H1 (cell line): ENCODE data around the gene GLYR1. TPM values are rescaled to one million over a fixed set of nuclear protein-coding genes. Genes with fewer than 3 reads are reported as not detected.

Experiments used
- CTCF ChIA-PET: fragments of 300-600 bp; sonication (Branson Sonifier 250); formaldehyde crosslinking; loops from one replicate; lab custom pipeline; 2021; ENCODE audit not compliant: partially characterized antibody; lab: Charles Lee
- POLR2A ChIA-PET: fragments of 300-600 bp; sonication (Branson Sonifier 250); formaldehyde crosslinking; loops from one replicate; lab custom pipeline; 2021; ENCODE audit warnings: inconsistent platforms; ENCODE audit not compliant: partially characterized antibody; lab: Charles Lee
- DNase-seq, 2 experiments: peaks; one replicate each; pipeline versions ENCODE4 v3.0.0 to v3.0.0-alpha.2; 2010 to 2022; ENCODE audit warnings: low spot score in 2 of 2, low read depth in 1 of 2, mixed read lengths in 1 of 2
- FAIRE-seq: peaks from 2 replicates; lab custom pipeline; 2011; peaks lifted over from hg19 to GRCh38; lab: Jason Lieb, UNC
- H2AFZ ChIP-seq: 2 replicates; pipeline ENCODE4 v1.8.1; 2012; ENCODE audit warnings: low read length, inconsistent platforms
- H2AK5ac ChIP-seq: 2 replicates; pipeline ENCODE4 v1.6.1; 2013; ENCODE audit warnings: low read depth, low read length
- H2BK120ac ChIP-seq: replicated peaks from 2 replicates; pipeline ENCODE3; 2013; ENCODE audit warnings: low read depth, low read length, inconsistent platforms
- H2BK12ac ChIP-seq: 2 replicates; pipeline ENCODE4 v1.6.1; 2013; ENCODE audit warnings: low read depth, low read length
- H2BK15ac ChIP-seq: 2 replicates; pipeline ENCODE4 v1.6.1; 2013; ENCODE audit warnings: low read length
- H2BK20ac ChIP-seq: 2 replicates; pipeline ENCODE4 v1.6.1; 2013; ENCODE audit warnings: low read length
- H2BK5ac ChIP-seq: 2 replicates; pipeline ENCODE4 v1.6.1; 2013; ENCODE audit warnings: low read depth, low read length
- H3K14ac ChIP-seq: 2 replicates; pipeline ENCODE4 v1.6.1; 2013; ENCODE audit warnings: inconsistent platforms; ENCODE audit not compliant: insufficient read length
- H3K18ac ChIP-seq: 2 replicates; pipeline ENCODE4 v1.6.1; 2013; ENCODE audit warnings: low read length; ENCODE audit errors: extremely low read depth
- H3K23ac ChIP-seq: 2 replicates; pipeline ENCODE4 v1.6.1; 2013; ENCODE audit warnings: inconsistent platforms; ENCODE audit not compliant: insufficient read length
- H3K23me2 ChIP-seq: 2 replicates; pipeline ENCODE4 v1.6.1; 2013; ENCODE audit warnings: low read depth, low read length
- H3K27ac ChIP-seq: 2 replicates; pipeline ENCODE4 v1.6.1; 2011; ENCODE audit warnings: low read depth, low read length, inconsistent platforms
- H3K27me3 ChIP-seq, 4 experiments: replicated peaks in 1 of 4; 1 replicate in 1 of 4; 2 replicates in 3 of 4; pipeline versions ENCODE4 v1.6.1 to v1.8.1; 2011 to 2013; ENCODE audit warnings: low read length in 3 of 4, mild to moderate bottlenecking in 3 of 4, inconsistent platforms in 2 of 4, mixed read lengths in 2 of 4, moderate library complexity in 1 of 4; ENCODE audit not compliant: control insufficient read depth in 3 of 4, insufficient read depth in 3 of 4; ENCODE audit errors: extremely low read depth in 1 of 4
- H3K36me3 ChIP-seq, 4 experiments: 2 replicates each; pipeline versions ENCODE4 v1.6.1 to v1.8.1; 2011 to 2013; ENCODE audit warnings: mild to moderate bottlenecking in 4 of 4, low read length in 3 of 4, moderate library complexity in 2 of 4, control low read depth in 1 of 4, inconsistent platforms in 1 of 4; ENCODE audit not compliant: insufficient read depth in 4 of 4, control insufficient read depth in 2 of 4
- H3K4ac ChIP-seq: replicated peaks from 2 replicates; pipeline ENCODE3; 2013; ENCODE audit warnings: low read length, low read depth, mixed read lengths, inconsistent platforms; ENCODE audit not compliant: insufficient read length
- H3K4me1 ChIP-seq, 4 experiments: replicated peaks in 1 of 4; 1 replicate in 1 of 4; 2 replicates in 3 of 4; pipeline versions ENCODE4 v1.6.1 to v1.8.1; 2011 to 2013; ENCODE audit warnings: low read length in 3 of 4, inconsistent platforms in 2 of 4, mixed read lengths in 1 of 4; ENCODE audit not compliant: insufficient read depth in 4 of 4, control insufficient read depth in 3 of 4
- H3K4me2 ChIP-seq, 2 experiments: 2 replicates each; pipeline versions ENCODE4 v1.6.1 to v1.8.1; 2011 to 2013; ENCODE audit warnings: low read depth in 2 of 2, low read length in 2 of 2, control low read depth in 1 of 2, inconsistent platforms in 1 of 2, mild to moderate bottlenecking in 1 of 2; ENCODE audit not compliant: insufficient read depth in 1 of 2
- H3K4me3 ChIP-seq, 4 experiments: fragments of 200-600, 300-600 bp in 1 of 4; sonication (generic), shearing (Covaris generic), sonication (Bioruptor Twin) in 1 of 4; 2 replicates each; pipeline versions ENCODE4 v1.5.1 to v1.8.1; 2011 to 2016; ENCODE audit warnings: low read length in 4 of 4, low read depth in 3 of 4, control low read depth in 2 of 4, inconsistent platforms in 2 of 4, mild to moderate bottlenecking in 2 of 4, mixed read lengths in 1 of 4, moderate library complexity in 1 of 4; ENCODE audit not compliant: insufficient read depth in 2 of 4; ENCODE audit errors: extremely low read depth in 1 of 4
- H3K56ac ChIP-seq: replicated peaks from 2 replicates; pipeline ENCODE3; 2013; ENCODE audit warnings: low read depth, mild to moderate bottlenecking, mixed read lengths, low read length, inconsistent platforms; ENCODE audit not compliant: insufficient read length
- H3K79me1 ChIP-seq: 2 replicates; pipeline ENCODE4 v1.6.1; 2013; ENCODE audit warnings: low read depth, low read length, control low read depth
- H3K79me2 ChIP-seq, 2 experiments: 2 replicates each; pipeline versions ENCODE4 v1.6.1 to v1.8.1; 2012 to 2013; ENCODE audit warnings: low read length in 2 of 2, mild to moderate bottlenecking in 2 of 2, inconsistent platforms in 1 of 2; ENCODE audit not compliant: insufficient read depth in 2 of 2, control insufficient read depth in 1 of 2
- H3K9ac ChIP-seq, 4 experiments: replicated peaks in 1 of 4; 1 replicate in 1 of 4; 2 replicates in 3 of 4; pipeline versions ENCODE4 v1.6.1 to v1.8.1; 2011 to 2013; ENCODE audit warnings: low read depth in 3 of 4, low read length in 3 of 4, control low read depth in 2 of 4, mild to moderate bottlenecking in 2 of 4, moderate library complexity in 2 of 4, inconsistent platforms in 1 of 4; ENCODE audit errors: extremely low read depth in 1 of 4
- H3K9me3 ChIP-seq, 2 experiments: 2 replicates each; pipeline versions ENCODE4 v1.6.1 to v1.8.1; 2012 to 2013; ENCODE audit warnings: mild to moderate bottlenecking in 2 of 2, moderate library complexity in 2 of 2, control low read depth in 1 of 2, inconsistent platforms in 1 of 2, low read depth in 1 of 2, low read length in 1 of 2, mixed read lengths in 1 of 2; ENCODE audit not compliant: insufficient read depth in 2 of 2
- H4K20me1 ChIP-seq, 2 experiments: replicated peaks in 1 of 2; 2 replicates each; pipeline versions ENCODE3 to v1.8.1; 2011 to 2013; ENCODE audit warnings: inconsistent platforms in 2 of 2, low read length in 2 of 2, mild to moderate bottlenecking in 1 of 2; ENCODE audit not compliant: insufficient read depth in 2 of 2, control insufficient read depth in 1 of 2
- H4K5ac ChIP-seq: 2 replicates; pipeline ENCODE4 v1.6.1; 2013; ENCODE audit warnings: low read length, low read depth, mixed read lengths, inconsistent platforms; ENCODE audit not compliant: insufficient read length
- H4K8ac ChIP-seq: 2 replicates; pipeline ENCODE4 v1.8.0; 2013; ENCODE audit warnings: mild to moderate bottlenecking, moderate library complexity, low read length, inconsistent platforms; ENCODE audit not compliant: insufficient read depth; ENCODE audit errors: extremely low read depth
- H4K91ac ChIP-seq: replicated peaks from 2 replicates; pipeline ENCODE3; 2013; ENCODE audit warnings: low read length, mixed read lengths, inconsistent platforms; ENCODE audit not compliant: insufficient read length
- BCL11A ChIP-seq, 2 experiments: IDR thresholded peaks; one replicate each; pipeline ENCODE4 v1.6.1; 2011; ENCODE audit warnings: low read depth in 2 of 2, low read length in 2 of 2, mild to moderate bottlenecking in 2 of 2
- HDAC6 ChIP-seq: IDR thresholded peaks from one replicate; pipeline ENCODE4 v1.7.1; 2012; ENCODE audit warnings: low read depth, mild to moderate bottlenecking, inconsistent platforms, low read length, moderate library complexity
- JUN ChIP-seq: IDR thresholded peaks from 2 replicates; pipeline ENCODE4 v1.6.1; 2011; ENCODE audit warnings: low read depth, mild to moderate bottlenecking, improper control_type of control experiment, low read length
- JUND ChIP-seq: IDR thresholded peaks from 2 replicates; pipeline ENCODE4 v1.6.1; 2011; ENCODE audit warnings: mild to moderate bottlenecking, improper control_type of control experiment, low read length
- NANOG ChIP-seq: IDR thresholded peaks from 2 replicates; pipeline ENCODE4 v1.6.1; 2011; ENCODE audit warnings: low read length, low read depth, mild to moderate bottlenecking, inconsistent platforms; ENCODE audit not compliant: insufficient read depth, poor library complexity, severe bottlenecking
- POLR2A ChIP-seq, 2 experiments: IDR thresholded peaks; 1 replicate in 1 of 2; 2 replicates in 1 of 2; pipeline ENCODE4 v1.6.1; 2011; ENCODE audit warnings: low read depth in 2 of 2, low read length in 2 of 2, mild to moderate bottlenecking in 2 of 2; ENCODE audit errors: control extremely low read depth in 1 of 2
- POU5F1 ChIP-seq: IDR thresholded peaks from 2 replicates; pipeline ENCODE4 v1.6.1; 2011; ENCODE audit warnings: low read depth, mild to moderate bottlenecking, low read length, moderate library complexity
- RAD21 ChIP-seq, 2 experiments: IDR thresholded peaks in 1 of 2; conservative IDR thresholded peaks in 1 of 2; 2 replicates each; pipeline ENCODE4 v1.6.1; 2011; ENCODE audit warnings: low read depth in 2 of 2, low read length in 2 of 2, improper control_type of control experiment in 1 of 2, inconsistent platforms in 1 of 2, mild to moderate bottlenecking in 1 of 2, moderate library complexity in 1 of 2
- RBBP5 ChIP-seq: IDR thresholded peaks from 2 replicates; pipeline ENCODE4 v1.7.1; 2012; ENCODE audit warnings: low read depth, mild to moderate bottlenecking, inconsistent platforms, low read length, moderate library complexity, borderline replicate concordance
- RFX5 ChIP-seq: IDR thresholded peaks from 2 replicates; pipeline ENCODE4 v1.6.1; 2011; ENCODE audit warnings: low read depth, low read length, improper control_type of control experiment, borderline replicate concordance
- SP1 ChIP-seq: IDR thresholded peaks from 2 replicates; pipeline ENCODE4 v1.6.1; 2011; ENCODE audit warnings: low read depth, low read length
- SP4 ChIP-seq: IDR thresholded peaks from 2 replicates; pipeline ENCODE4 v1.6.1; 2012; ENCODE audit warnings: low read length, inconsistent platforms
- TAF1 ChIP-seq: IDR thresholded peaks from 2 replicates; pipeline ENCODE4 v1.6.1; 2011; ENCODE audit warnings: mild to moderate bottlenecking, low read depth, low read length
- TEAD4 ChIP-seq: IDR thresholded peaks from 2 replicates; pipeline ENCODE4 v1.6.1; 2012; ENCODE audit warnings: low read depth, low read length, inconsistent platforms, mixed read lengths
- WGBS, 2 experiments: shearing (Covaris generic) in 1 of 2; methylation state at CpG; one replicate each; pipeline versions ENCODE4 v1.1.6 to v1.1.7; 2013 to 2015; ENCODE audit warnings: low lambda C conversion rate in 2 of 2, mixed read lengths in 2 of 2, inconsistent platforms in 1 of 2, low coverage in 1 of 2, missing lambda C conversion rate in 1 of 2; ENCODE audit not compliant: insufficient replicate concordance in 2 of 2, insufficient coverage in 1 of 2, insufficient read length in 1 of 2; ENCODE audit errors: extremely low coverage in 1 of 2, missing lambda C conversion rate in 1 of 2; 5-methylcytosine and 5-hydroxymethylcytosine counted together
- polyA plus RNA-seq, 7 experiments: library from polyadenylated mRNA; depleted of rRNA in 3 of 7; stranded (reverse) in 5 of 7; unstranded in 2 of 7; fragments of >200 nt in 5 of 7; fragments of 200-250 nt in 2 of 7; gene quantifications; 1 replicate in 5 of 7; 2 replicates in 1 of 7; 4 replicates in 1 of 7; pipeline versions ENCODE4 v1.2.1 to v1.2.3, GENCODE V29; 2011 to 2013; ENCODE audit warnings: missing spikeins in 2 of 7, mixed read lengths in 2 of 7
- total RNA-seq: library from RNA; stranded (reverse); fragmentation: NEBNext Ultra II Directional; extraction: Animal tissue kit (Norgen Biotek cat#: 25700); gene quantifications from 2 replicates; pipeline ENCODE4 v1.2.1, GENCODE V29; 2021

GLYR1 gene
- total and polyA plus RNA-seq, 2 of the 8 experiments (the other 6 are each of a cell fraction or from before 2014, with no cell fraction given), result 50.2 to 115 TPM

DNA sequence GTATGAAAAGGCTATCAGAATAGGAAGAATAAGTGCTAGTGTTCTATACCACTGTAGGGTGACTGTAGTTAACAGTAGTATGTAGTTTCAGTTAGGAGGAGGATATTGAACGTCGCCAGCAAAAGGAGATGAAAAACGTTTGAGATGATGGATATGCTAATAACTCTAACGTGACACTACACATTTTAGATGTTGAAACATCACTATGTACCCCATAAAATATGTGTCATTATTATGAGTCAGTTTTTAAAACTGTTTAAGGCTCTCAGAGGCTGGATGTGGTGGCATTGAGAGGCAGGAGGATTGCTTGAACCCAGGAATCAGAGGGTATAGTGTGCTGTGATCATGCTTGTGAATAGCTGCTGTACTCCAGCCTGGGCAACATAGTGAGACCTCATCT, 32.0 kb upstream of the GLYR1 start:
- Histone ChIP-seq H3K27me3 (no peaks in the 10 kb centered on the region), H4K20me1 (peaks cover 3 to 4% of the 10 kb centered on the region in 2 experiments)

More for the DNA sequence above, 32.0 kb upstream of the GLYR1 start:
- POLR2A ChIA-PET, result no interaction called here
- no peak for TF ChIP-seq JUN
- TF ChIP-seq NANOG, result no peak
- no peak for TF ChIP-seq POU5F1
- TF ChIP-seq TEAD4, result no peak
- no peak for TF ChIP-seq RFX5
- TF ChIP-seq POLR2A (IDR thresholded peaks at IDR 0.05; ENCODE audit: control extremely low read depth in 1 of 2, low read depth in 2 of 2, low read length in 2 of 2), result no peak
- TF ChIP-seq HDAC6, result no peak
- no peak for TF ChIP-seq BCL11A (IDR thresholded peaks at IDR 0.05; ENCODE audit: low read depth in 2 of 2, low read length in 2 of 2)
- TF ChIP-seq JUND, result no peak
- TF ChIP-seq TAF1, result no peak
- TF ChIP-seq RAD21 (IDR thresholded peaks at IDR 0.05 in 1 of 2, conservative IDR thresholded peaks at IDR 0.05 in 1 of 2; ENCODE audit: low read depth in 2 of 2, low read length in 2 of 2), result no peak
- TF ChIP-seq SP1, result no peak
- no peak for TF ChIP-seq RBBP5
- TF ChIP-seq SP4, result no peak
- TF ChIP-seq, all 59 proteins: peak for 0
- FAIRE-seq (no peak), DNase-seq (no peak)
- Histone ChIP-seq H2BK15ac (no peak overlapping the region), H2AFZ (no peak overlapping the region), H3K18ac (no peak overlapping the region), H2BK120ac (no peak overlapping the region), H2BK20ac (no peak overlapping the region), H4K8ac (no peak overlapping the region), H3K36me3 (peaks cover 35 to 88% (median 65%) of the 10 kb centered on the region in 4 experiments), H3K56ac (no peak overlapping the region), H3K14ac (no peak overlapping the region), H4K91ac (no peak overlapping the region), H2AK5ac (no peak overlapping the region), H3K4ac (no peak overlapping the region), H3K79me2 (no peaks in the 10 kb centered on the region), H3K4me2 (no peak overlapping the region), H3K27ac (no peak overlapping the region), H3K9ac (no peak overlapping the region), H3K4me1 (no peaks in the 10 kb centered on the region), H3K4me3 (no peak overlapping the region), H3K23me2 (no peaks in the 10 kb centered on the region), H4K5ac (no peak overlapping the region), H3K9me3 (no peaks in the 10 kb centered on the region), H2BK12ac (no peak overlapping the region), H3K79me1 (no peaks in the 10 kb centered on the region), H2BK5ac (no peak overlapping the region), H3K23ac (no peak overlapping the region)
- CTCF ChIA-PET, result interaction anchor here (2.3 kb wide), 1 partner anchor 77 kb away, joined by 10 read pairs; no protein-coding TSS in a partner anchor
- 91% methylated on average over 4 of the region's 4 CpGs; no CpG with 5 or more reads in 1 of the 2 experiments for WGBS, 2 experiments
